ENCODE data around the gene TMEM178B.

DNA sequence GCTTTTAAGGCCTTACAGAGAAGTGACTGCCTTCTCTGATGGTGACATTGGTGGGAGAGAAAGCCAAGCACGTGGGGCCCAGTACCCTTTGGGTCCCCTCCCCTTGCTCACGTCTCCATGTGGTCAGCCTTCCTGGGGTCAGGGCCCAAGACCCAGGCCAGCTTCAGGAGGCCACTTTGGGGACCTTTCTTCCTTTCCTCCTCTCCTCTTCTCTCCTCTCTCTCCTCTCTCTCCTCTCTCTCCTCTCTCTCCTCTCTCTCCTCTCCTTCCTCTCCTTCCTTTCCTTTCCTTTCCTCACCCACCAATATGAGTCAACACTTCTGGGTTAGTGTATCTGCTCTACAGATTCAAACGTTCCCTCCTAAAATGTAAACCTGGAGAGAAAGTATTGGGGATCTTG lies 380.5 kb downstream of the TMEM178B start:
- TF ChIP-seq, protein P1, sequence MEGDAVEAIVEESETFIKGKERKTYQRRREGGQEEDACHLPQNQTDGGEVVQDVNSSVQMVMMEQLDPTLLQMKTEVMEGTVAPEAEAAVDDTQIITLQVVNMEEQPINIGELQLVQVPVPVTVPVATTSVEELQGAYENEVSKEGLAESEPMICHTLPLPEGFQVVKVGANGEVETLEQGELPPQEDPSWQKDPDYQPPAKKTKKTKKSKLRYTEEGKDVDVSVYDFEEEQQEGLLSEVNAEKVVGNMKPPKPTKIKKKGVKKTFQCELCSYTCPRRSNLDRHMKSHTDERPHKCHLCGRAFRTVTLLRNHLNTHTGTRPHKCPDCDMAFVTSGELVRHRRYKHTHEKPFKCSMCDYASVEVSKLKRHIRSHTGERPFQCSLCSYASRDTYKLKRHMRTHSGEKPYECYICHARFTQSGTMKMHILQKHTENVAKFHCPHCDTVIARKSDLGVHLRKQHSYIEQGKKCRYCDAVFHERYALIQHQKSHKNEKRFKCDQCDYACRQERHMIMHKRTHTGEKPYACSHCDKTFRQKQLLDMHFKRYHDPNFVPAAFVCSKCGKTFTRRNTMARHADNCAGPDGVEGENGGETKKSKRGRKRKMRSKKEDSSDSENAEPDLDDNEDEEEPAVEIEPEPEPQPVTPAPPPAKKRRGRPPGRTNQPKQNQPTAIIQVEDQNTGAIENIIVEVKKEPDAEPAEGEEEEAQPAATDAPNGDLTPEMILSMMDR (IDR thresholded peaks at IDR 0.05): no peak
- TF ChIP-seq EP300 (IDR thresholded peaks at IDR 0.05) (no peak), POLR2A (IDR thresholded peaks at IDR 0.05; ENCODE audit: low read depth) (no peak)

All from esophagus muscularis mucosa (tissue), 4 donors.